GM12873 (cell line): ENCODE measurements around the gene INO80.

Experiments used
- CTCF ChIP-seq: IDR thresholded peaks from 2 replicates; pipeline ENCODE4 v1.5.1; 2012; ENCODE audit warnings: low read depth, mild to moderate bottlenecking, moderate library complexity, low read length, control low read depth; ENCODE audit not compliant: insufficient read depth; ENCODE audit errors: missing control alignments

INO80 gene

GRCh38 chr15:41116116-41116961 lies at the start of gene INO80:
Gene INO80, minus strand, starts transcription at chr15:41116280. Its CDS starts 19,970 bp downstream, at chr15:41096310.
- TF ChIP-seq CTCF: no peak

- TF ChIP-seq CTCF: no peak
These were observed 45.7 kb upstream of the INO80 start for GRCh38 chr15:41161736-41162135.

- no peak for TF ChIP-seq CTCF
These were observed 45.3 kb upstream of the INO80 start for GRCh38 chr15:41161336-41161735.

GRCh38 chr15:41160639-41161315 lies 44.7 kb upstream of the INO80 start:
- TF ChIP-seq CTCF: no peak

GRCh38 chr15:41154412-41154811 lies 38.3 kb upstream of the INO80 start:
- TF ChIP-seq CTCF: no peak

GRCh38 chr15:41153733-41154132 lies 37.7 kb upstream of the INO80 start:
- no peak for TF ChIP-seq CTCF

GRCh38 chr15:41151451-41152005 lies 35.4 kb upstream of the INO80 start:
- TF ChIP-seq CTCF: no peak
